Urothelium cell line (cell line): ENCODE results near the gene ZSCAN1.

Experiments
- DNase-seq: peaks from one replicate; pipeline ENCODE4 v3.0.0; 2011; ENCODE audit warnings: low spot score, mixed read lengths
- FAIRE-seq: peaks from 2 replicates; lab custom pipeline; 2011; peaks lifted over from hg19 to GRCh38; lab: Jason Lieb, UNC

Gene ZSCAN1

GRCh38 chr19:58067240-58067912 lies 33.6 kb downstream of the ZSCAN1 start:
- FAIRE-seq (no peak), DNase-seq (no peak)

- DNase-seq (no peak), FAIRE-seq (no peak)
Observed at GRCh38 chr19:58079792-58080191, 46.0 kb downstream of the ZSCAN1 start.

GRCh38 chr19:58083021-58083420 lies 49.2 kb downstream of the ZSCAN1 start:
- no peak for DNase-seq
- no peak for FAIRE-seq

- FAIRE-seq (no peak), DNase-seq (no peak)
Observed at GRCh38 chr19:58084596-58085347, 50.9 kb downstream of the ZSCAN1 start.

- FAIRE-seq (no peak), DNase-seq (no peak)
Observed at GRCh38 chr19:58085348-58085875, 51.6 kb downstream of the ZSCAN1 start.

GRCh38 chr19:58086825-58087710 lies 53.2 kb downstream of the ZSCAN1 start:
- FAIRE-seq (no peak), DNase-seq (no peak)

GRCh38 chr19:58088521-58089052 lies 54.8 kb downstream of the ZSCAN1 start:
- DNase-seq, result no peak
- FAIRE-seq, result no peak

GRCh38 chr19:58089846-58090245 lies 56.0 kb downstream of the ZSCAN1 start:
- no peak for FAIRE-seq
- DNase-seq, result no peak

GRCh38 chr19:58091251-58091995 lies 57.6 kb downstream of the ZSCAN1 start:
- FAIRE-seq, result no peak
- no peak for DNase-seq

GRCh38 chr19:58093071-58093470 lies 59.2 kb downstream of the ZSCAN1 start:
- DNase-seq, result no peak
- FAIRE-seq, result no peak

- DNase-seq (no peak), FAIRE-seq (no peak)
Observed at GRCh38 chr19:58095328-58095727, 61.5 kb downstream of the ZSCAN1 start.

GRCh38 chr19:58096884-58097283 lies 63.1 kb downstream of the ZSCAN1 start:
- no peak for FAIRE-seq

GRCh38 chr19:58097349-58097748 lies 63.5 kb downstream of the ZSCAN1 start:
- DNase-seq, result no peak
- no peak for FAIRE-seq

More at GRCh38 chr19:58096884-58097283, 63.1 kb downstream of the ZSCAN1 start:
- no peak for DNase-seq

GRCh38 chr19:58097781-58098681 lies 64.2 kb downstream of the ZSCAN1 start, which contains the start of gene ZSCAN18:
Gene ZSCAN18, minus strand, starts transcription at chr19:58098231. Its CDS starts 7,964 bp downstream, at chr19:58090267.
- DNase-seq, result peak; percentile 99
- peak; percentile 96 for FAIRE-seq

GRCh38 chr19:58098682-58098998 lies 64.8 kb downstream of the ZSCAN1 start:
- FAIRE-seq (no peak), DNase-seq (peak; percentile 13)
